CD4-positive, alpha-beta T cell treated with Interleukin-4 for 1 hour (primary cell): ENCODE data around the gene RALBP1.

ENCODE experiments used
- DNase-seq, 2 donors: peaks; one replicate each; pipeline ENCODE4 v3.0.0-alpha.2; 2020 to 2022

The RALBP1 gene

DNA sequence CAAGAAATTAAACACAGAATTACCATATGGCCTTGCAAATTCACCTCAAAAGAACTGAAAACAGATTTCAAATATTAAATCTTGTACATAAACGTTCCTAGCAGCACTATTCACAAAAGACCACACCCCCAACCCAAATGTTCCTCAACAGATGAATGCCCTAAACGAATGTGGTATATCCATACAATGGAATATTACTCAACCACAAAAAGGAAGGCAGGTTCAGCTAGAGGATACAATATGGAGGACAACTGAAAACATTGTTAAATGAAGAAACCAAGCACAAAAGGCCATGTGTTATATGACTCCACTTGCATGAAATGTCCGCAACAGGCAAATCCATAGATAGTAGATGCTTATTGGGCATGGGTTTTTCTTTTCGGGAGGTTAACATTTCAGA is 77.3 kb downstream of the RALBP1 start:
- no peak for DNase-seq

DNA sequence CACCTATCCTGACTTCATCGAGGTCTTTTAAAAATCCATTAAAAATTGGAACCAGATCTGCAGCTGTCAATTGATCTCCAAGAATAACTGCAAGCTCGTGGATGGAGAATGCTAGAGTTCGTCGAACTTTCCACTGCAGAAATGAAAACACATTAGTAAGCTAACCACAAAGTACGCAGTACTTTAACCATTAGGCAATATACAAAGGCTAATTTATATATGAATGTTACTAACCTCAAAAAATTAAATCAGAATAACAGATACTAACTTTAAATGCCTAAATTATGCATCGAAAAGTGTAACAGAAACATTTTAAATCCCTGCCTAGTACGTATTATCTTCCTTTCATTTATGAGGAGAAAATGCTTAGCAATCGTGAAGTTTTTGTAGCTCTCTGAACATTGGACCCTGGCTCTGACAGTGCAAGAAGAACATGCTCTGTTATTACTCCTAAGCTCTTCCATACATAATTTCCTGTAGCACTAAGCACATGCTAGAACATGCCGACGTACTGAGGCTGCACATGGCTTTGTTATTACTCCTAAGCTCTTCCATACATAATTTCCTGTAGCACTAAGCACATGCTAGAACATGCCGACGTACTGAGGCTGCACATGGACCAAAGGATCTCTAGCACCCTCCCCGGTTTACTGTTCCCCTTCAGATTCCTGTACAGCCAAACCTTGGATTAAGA is 82.1 kb downstream of the RALBP1 start:
- no peak for DNase-seq

DNA sequence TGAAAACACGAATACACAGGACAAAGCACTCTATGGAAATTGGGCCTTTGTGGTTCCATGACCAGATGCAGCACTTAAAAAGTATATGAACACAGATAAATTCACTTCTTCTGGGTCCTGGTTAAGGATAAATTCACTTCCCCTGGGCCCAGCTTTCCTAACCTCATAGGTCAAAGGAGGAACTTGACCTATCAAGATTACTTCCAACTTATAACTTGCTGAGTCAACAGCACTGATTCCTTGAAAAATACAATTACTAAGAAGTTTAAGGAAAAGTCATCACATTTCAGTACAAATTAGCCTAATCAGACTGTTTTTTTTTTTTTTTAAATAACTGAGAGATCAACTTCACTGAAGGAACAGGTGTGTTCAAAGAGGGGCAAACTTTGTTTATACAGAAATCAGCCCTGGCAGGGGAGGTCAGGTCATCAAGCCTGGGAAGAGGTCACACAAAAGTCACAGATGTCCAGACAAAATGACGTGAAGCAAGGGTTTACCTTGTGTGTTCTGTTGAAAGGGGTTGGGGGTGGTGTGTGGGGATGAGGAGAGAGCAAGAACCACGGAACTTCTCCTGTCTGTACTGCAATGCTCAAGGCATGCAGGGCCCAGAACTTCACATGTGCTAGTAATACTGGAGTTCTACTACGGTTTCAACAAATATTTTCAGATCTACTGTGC is 83.2 kb downstream of the RALBP1 start:
- no peak for DNase-seq

DNA sequence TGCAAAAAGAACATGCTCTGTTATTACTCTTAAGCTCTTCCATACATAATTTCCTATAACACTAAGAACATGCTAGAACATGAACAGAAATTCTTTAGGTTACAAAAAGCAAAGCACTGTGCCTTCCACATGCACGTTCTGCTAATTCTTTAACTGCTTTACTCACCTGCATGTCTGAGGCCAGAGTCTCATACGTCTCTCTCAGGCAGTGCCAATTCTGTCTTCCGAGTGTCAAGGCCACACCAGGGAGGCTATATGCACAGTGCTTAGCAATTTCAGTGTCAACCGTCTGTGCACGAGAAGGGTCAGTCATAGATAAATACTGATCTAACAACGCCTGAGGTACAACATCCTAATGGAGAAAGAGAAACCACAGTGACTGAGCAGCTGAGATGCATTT is 83.9 kb downstream of the RALBP1 start:
- DNase-seq: no peak

DNA sequence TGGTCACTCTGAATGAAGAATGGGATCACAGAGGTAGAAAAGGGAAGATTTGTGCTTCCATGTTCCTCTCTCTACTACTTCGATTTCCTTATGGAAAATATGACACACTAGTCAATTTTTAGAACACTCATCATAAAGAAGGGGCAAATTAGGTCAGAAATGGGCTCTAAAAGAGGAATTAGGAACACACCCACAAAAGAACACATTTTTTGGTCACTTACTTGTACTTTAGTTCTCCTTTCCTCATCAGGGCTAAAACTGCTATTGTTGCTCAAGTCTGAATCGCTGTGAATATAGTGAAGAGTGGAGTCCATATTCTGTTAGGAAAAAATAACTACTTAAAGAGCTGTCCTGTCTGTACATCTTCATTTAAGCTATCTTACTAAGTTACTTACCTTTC is 86.4 kb downstream of the RALBP1 start:
- no peak for DNase-seq

DNA sequence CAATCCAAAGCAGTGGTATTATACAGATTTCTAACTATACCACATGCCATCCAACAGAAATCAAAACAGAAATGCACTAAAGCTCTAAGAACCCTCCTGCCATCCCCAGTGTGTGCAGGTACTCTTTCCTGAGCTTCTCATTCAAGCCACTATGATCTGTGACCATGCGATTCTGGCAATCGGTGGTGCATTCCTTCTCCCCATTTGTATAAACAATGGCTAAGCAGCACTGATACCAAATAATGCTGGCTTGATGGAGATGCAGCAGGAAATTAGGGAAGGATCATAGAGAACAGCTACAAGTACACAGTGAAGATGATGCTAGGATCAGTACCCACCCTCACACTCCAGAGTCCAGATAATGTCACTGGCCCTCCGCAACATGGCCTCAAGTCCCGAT is 87.3 kb downstream of the RALBP1 start:
- no peak for DNase-seq

DNA sequence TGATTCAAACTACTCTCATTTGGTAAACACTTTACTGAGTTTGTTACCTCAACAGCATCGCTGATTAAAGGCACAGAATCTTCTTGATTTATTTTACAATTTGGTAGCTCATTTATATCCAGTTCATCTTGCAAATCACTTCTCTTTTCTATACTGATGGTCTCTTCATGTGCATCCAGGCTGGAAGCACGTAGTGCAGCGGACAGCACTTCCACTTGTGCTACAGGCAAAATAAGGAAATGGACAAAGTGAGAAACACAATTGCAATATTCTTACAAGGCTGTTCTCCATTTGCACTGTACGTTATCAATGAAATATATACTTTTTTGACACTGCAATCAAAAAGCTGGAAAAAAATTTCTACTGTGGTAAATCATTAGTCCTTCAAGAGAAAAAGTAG is 88.0 kb downstream of the RALBP1 start:
- DNase-seq: no peak

DNA sequence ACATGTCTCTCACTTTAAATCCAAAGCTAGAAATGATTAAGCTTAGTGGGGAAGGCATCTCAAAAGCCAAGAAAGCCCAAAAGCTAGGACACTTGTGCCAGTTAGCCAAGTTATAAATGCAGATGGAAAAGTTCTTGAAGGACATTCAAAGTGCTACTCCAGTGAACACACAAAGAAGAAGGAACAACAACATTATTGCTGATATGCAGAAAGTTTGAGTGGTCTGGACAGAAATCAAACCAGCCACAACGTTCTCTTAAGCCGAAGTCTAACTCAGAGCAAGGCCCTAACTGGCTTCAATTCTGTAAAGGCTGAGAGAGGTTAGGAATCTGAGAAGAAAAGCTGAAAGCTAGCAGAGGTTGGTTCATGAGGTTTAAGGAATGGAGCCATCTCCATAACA is 90.1 kb downstream of the RALBP1 start:
- no peak for DNase-seq

DNA sequence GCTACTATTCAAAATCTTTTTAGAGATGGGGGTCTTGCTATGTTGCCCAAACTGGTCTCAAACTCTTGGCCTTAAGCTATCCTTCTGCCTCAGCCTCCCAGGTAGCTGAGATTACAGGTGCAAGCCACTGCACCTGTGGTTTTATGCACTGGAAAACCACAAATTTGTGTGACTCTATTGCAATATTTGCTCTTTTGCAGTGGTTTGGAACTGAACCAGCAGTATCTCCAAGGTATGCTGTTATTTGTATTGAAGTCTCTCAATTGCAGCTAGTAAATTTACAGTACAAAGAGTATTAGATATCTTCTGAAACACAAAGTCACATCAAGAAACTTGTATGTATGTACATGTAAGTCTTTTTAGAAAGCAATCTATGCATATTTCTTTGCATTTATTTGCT is 92.9 kb downstream of the RALBP1 start:
- DNase-seq: no peak

DNA sequence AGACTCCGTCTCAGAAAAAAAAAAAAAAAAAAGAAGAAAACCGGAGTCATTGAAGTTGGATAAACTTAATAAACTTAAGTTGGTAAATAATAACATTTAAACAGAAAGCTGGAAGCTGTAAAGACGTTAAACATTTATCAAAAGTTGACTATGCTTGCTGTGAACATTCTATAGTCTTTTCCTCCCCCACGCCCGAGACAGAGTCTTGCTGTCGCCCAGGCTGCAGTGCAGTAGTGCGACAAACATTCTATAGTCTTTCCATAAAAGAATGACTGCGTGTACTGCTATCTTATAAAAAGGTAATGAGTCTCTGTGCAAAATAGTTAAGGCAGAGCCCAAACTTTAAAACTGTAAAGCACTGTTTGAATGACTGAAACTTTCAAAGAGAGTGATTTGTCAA is 93.9 kb downstream of the RALBP1 start:
- no peak for DNase-seq

DNA sequence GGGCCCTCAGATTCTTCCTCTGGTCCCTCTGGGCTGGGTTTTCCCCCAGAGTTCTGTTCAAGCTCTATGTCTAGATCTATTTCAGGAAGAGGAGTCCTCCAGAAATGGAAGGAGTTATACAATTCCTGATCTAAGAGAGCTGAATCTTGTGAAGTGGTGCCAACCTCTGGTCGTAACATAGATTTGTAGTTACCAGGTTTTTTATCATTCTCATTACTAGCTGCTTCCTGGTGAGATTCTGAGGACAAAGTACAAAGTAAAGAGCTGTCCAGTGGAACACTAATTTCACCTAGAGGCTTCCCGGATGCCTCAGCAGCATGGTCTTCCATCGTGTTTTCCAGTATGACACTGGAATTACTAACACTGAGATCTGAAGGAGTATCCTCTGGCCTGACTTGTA is 94.9 kb downstream of the RALBP1 start:
- no peak for DNase-seq

DNA sequence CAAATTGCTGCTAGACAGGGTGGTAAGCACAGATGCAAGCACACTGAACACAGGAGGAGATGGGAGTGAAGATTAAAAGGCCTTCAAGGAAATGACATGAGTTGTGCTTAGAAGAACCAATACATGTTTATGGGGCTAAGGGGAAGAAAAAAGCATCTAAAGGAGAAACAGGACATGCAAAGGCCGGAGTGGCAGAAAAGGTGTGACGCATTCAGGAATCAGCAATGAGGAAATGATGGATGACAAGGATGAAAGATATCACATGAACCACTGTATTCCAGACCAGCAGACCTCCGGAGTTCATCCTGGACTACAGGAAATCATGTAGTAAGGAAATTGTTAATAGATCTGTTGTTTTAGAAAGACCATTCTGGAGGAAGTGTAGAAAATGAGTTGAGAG is 96.2 kb downstream of the RALBP1 start:
- DNase-seq: no peak

DNA sequence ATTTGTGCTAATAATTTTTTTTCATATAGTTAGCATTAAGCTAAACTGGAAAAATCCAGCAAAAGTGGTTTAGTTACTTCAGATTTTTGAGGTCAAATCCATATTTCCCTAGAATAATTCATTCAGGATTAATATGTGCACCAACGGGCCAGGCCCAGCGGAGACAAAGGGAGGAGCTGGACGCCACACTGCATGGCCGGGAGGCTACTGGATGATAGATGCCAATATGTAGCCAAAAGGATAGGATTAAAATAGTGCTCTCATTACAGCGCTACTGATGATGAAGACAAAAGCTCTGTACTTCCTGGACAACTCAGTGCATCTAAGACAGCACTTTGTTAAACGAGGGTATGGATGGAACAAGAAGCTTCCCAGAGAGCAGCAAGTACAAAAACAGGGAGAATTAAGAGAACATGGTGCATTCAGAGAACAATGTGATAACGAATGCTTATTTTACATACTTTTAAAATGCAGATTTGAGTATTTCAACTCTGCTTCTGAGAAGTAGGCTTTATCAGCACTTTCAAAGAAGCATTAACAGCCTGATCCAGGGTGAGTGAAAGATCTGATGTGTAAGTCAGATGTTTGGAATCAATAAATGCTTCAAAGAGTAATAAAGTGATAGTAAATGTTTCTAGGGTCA is 99.3 kb downstream of the RALBP1 start:
- DNase-seq: no peak

DNA sequence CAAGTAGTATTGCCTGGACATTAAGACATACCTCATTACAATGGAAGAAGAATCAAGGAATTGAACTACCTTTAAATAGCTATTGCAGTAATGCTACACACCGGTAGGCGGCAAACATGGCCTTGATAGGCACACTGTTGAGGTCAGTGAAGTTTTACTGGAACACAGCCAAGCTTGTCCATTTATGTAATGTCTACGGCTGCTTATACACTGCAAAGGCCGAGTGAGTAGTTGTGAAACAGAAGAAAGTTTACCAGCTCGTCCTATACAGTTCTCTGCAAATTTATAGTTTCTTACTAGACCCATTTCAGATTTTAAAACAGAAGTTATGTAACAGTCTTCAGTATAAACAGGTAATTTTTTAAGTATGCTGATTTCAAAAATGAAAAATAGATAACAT is 100.2 kb downstream of the RALBP1 start:
- DNase-seq: peak; percentile 33 to 46

DNA sequence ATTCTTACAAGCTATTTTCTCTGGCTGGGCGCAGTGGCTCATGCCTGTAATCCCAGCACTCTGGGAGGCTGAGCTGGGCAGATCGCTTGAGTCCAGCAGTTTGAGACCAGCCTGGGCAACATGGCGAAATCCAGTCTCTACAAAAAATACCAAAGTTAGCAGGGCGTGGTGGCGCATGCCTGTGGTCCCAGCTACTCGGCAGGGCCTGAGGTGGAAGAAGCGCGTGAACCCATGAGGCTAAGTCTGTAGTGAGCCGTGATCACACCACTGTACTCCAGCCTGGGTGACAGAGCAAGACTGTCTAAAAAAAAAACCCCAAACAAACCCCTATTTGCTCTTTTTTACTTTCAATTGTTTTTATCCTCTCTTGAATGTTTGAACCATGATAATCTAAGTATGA is 102.0 kb downstream of the RALBP1 start:
- DNase-seq: no peak

DNA sequence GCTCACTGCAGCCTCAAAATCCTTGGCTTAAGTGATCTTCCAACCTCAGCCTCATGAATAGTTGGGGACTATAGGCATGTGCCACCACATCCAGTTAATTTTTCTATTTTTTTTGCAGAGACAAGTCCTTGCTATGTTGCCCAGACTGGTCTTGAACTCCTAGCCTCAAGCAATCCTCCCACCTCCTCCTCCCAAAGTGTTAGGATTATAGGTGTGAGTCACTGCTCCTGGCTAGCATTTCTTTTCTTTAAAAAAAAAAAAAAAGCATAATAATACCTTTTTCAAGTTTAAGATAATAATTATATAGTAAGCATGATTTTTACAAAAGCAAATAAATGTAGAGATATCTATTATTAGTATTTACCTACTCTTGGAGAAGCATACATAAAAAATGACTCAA is 103.0 kb downstream of the RALBP1 start:
- no peak for DNase-seq

DNA sequence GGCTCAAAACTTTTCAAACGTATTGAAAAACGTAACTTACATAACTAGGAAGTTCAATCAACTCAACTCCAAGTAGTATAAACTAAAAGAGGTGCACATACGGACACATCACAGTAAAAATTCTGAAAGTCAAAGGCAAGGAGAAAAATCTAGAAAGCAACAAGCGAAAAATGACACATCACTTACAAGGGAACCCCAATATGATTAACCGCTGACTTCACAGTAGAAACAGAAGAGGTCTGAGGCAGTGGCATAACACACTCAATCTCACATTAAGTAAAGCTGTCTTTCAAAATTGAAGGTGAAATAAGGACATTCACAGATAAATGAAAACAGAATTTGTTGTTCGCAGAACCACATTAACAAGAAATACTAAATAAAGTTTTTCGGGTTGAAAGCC is 106.4 kb downstream of the RALBP1 start:
- no peak for DNase-seq

DNA sequence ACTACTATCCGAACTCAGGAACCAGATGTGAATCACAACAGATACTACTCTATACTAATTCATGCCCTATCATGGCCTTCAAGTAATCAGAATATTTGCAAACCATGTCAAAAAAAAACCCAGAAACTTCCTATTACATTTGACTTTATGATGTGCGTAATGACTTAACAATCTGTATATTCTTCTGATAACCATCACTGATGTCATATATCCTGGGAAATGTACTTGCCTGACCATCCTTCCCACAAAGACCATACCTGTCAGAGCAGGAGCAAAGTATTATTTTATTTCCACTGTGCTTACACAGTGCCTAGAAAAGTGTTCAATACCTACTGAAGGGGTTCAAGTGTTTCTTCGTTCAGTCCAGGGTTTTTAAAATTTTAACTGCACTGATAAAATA is 111.5 kb downstream of the RALBP1 start:
- DNase-seq: no peak
